Activated T-cell treated with anti-CD3 and anti-CD28 coated beads, Interleukin-2, amount 50 U/mL, for 24 hours (primary cell): ENCODE results near the gene HS3ST3B1.

Experiments used
- DNase-seq: peaks from one replicate; pipeline ENCODE4 v3.0.0-alpha.2; 2020
- H3K27ac Mint-ChIP-seq: 2 replicates; pipeline ENCODE4 v1.8.0; 2020; ENCODE audit warnings: mild to moderate bottlenecking, mixed read lengths
- H3K27me3 Mint-ChIP-seq: 2 replicates; pipeline ENCODE4 v1.8.0; 2020; ENCODE audit warnings: mixed read lengths
- H3K36me3 Mint-ChIP-seq: 2 replicates; pipeline ENCODE4 v1.8.0; 2020; ENCODE audit warnings: low read depth, mixed read lengths
- H3K4me1 Mint-ChIP-seq: 2 replicates; pipeline ENCODE4 v1.8.0; 2020; ENCODE audit warnings: low read depth, mixed read lengths
- H3K4me3 Mint-ChIP-seq: 2 replicates; pipeline ENCODE4 v1.8.0; 2020; ENCODE audit warnings: mild to moderate bottlenecking, moderate library complexity, mixed read lengths
- H3K9me3 Mint-ChIP-seq: 2 replicates; pipeline ENCODE4 v1.8.0; 2020; ENCODE audit warnings: mixed read lengths

The HS3ST3B1 gene

DNA sequence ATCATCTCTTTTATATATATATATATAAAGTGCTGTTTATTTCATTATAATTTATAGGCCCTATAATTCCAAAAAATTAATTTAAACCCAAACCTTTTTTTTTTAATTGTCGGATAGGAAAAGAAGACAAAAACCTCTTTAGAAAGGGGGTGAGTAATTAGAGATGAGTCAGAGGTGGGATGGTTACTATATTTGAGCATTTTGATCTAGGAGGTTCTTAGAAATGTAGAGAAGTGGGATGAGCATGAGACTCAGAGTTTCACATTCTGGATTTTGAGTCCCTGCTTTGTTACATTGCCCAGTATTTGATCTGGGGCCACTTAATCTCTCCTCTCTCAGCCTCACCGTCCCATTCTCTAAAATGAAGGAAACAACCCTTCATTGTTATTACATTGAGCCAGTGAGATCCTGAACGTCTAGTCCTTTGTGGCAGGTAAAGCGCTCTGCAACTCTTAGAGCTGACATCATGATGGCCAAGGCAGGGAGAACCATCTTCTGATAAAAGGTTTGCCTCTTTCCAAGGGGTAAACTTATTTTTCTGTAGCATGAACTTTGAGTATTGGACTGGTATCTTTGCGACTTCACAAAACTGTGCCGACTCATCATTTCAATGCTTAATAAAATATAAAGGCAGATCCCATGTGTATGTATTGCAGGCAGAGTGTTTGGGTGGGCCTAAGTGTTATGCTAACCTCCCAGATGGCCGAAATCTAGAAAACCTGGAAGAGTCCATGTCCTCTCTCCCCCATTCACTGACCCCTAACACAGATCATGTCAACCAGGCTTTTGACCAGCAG lies 21.3 kb downstream of the HS3ST3B1 start:
- H3K4me1 Mint-ChIP-seq, result peaks cover 82% of the 10 kb centered on the region
- H3K36me3 Mint-ChIP-seq, result peaks cover 23% of the 10 kb centered on the region
- no peaks in the 10 kb centered on the region for H3K9me3 Mint-ChIP-seq
- H3K27ac Mint-ChIP-seq, result peak overlapping the region; percentile 81
- H3K4me3 Mint-ChIP-seq, result peak overlapping the region; percentile 19
- no peak for DNase-seq
- H3K27me3 Mint-ChIP-seq, result no peaks in the 10 kb centered on the region

DNA sequence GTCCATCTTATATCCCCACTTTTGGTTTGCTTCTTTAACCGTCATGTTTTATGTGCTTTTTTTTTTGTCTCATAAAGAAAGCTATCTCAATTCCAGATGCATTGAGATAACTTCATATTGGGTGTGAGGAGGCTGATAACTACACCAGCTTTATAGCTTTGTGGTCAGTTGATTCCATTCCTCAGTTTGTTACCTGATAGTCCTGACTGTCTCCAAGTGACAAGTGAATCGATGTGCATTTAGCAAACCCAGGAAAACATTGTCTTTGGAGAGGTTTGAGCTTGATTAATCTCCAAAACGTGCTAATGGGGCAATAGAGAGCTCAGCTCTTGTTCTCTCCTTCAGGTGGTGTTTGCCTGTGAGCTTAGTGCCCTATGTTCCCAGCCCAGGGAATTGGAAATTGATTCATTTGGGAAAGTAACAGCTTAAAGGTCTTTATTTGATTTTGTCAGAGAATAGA lies 22.7 kb downstream of the HS3ST3B1 start:
- Mint-ChIP-seq H3K27me3 (no peaks in the 10 kb centered on the region), H3K36me3 (peaks cover 19% of the 10 kb centered on the region), H3K27ac (no peak overlapping the region), H3K4me3 (no peak overlapping the region), H3K9me3 (peaks cover 2% of the 10 kb centered on the region), H3K4me1 (peaks cover 82% of the 10 kb centered on the region)
- DNase-seq, result no peak

DNA sequence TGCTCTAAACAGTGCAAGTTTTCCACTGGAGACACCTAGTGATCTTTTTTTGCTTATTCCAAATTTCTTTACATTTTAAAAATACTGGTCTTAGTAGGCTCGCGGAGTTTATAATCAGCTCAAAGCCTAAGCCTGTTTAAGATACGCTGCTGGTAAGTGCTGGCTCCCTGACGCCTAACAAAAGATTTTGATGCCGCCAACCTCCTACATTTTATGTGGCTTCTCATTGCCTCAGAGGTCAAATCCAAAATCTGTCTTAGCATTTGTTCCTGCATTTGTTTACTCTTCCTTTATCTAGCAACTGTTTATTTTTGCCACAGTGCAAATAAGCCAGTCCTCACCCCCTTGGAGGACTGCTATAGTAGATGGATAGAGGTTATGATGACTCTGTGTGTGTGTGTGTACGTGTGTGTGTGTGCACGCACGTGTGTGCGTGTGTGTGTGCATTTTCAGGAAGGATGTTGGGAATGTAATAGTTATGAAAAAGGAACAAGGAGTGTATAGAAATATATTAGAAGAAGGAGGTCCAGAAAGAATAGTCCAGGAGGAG lies 24.8 kb downstream of the HS3ST3B1 start:
- Mint-ChIP-seq H3K4me3 (no peak overlapping the region), H3K9me3 (peaks cover 2% of the 10 kb centered on the region), H3K36me3 (peaks cover 19% of the 10 kb centered on the region), H3K4me1 (peaks cover 82% of the 10 kb centered on the region), H3K27me3 (no peaks in the 10 kb centered on the region), H3K27ac (no peak overlapping the region)
- DNase-seq, result no peak

DNA sequence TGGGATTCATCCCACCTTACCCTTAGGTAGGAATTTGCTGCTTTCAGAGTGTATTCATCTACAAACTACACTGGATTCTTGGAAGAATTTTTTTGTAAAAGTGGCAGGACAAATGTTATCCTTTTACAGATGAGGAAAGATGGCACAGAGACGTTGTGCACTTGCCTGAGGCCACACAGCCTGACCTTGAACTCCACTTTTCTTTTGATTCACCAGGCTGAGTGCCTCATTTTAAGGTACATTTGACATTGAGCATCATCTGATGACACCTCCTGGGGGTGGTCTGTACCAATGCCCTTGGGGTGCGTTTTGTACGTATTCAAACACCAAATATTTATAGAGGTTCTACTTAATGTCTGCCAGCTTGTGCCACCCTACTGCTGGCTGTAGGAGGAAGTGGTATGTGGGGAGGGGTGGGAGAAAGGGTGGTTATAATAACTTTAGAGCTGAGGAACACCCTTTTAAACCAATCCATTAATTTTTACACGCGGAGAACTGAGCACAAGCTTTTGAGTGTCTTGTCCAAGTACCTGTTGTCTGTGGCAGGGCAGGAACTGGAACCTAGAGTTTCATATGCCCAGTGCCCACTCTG lies 29.1 kb downstream of the HS3ST3B1 start:
- Mint-ChIP-seq H3K36me3 (peaks cover 14% of the 10 kb centered on the region), H3K4me3 (no peak overlapping the region), H3K4me1 (peaks cover 87% of the 10 kb centered on the region), H3K27ac (peak overlapping the region; percentile 64), H3K27me3 (no peaks in the 10 kb centered on the region), H3K9me3 (peaks cover 2% of the 10 kb centered on the region)
- no peak for DNase-seq

DNA sequence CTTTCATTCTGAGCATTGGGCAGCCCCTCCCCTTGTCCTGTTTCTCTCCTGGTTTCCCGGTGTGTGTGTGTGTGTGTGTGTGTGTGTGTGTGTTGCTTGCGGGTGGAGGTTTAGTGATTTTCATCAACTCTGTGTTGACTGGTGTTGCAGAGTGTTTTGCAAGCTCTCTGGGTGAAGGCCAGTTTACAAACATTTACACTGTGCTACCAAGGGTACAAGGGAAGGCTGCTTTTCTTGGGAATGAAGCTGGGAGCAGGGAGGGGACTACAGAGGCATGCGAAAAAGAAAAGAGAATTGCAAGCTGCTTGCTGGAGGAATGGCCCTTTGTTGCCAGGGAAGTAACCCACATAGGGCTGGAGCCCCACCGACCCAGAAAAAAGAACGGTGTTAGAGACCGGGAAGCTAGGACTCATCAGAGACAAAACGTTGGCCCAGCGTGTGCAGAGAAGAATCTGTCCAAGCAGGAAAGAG lies 29.6 kb downstream of the HS3ST3B1 start:
- Mint-ChIP-seq H3K9me3 (peaks cover 2% of the 10 kb centered on the region), H3K27me3 (no peaks in the 10 kb centered on the region), H3K36me3 (peaks cover 15% of the 10 kb centered on the region), H3K27ac (peak overlapping the region; percentile 64), H3K4me3 (no peak overlapping the region), H3K4me1 (peaks cover 87% of the 10 kb centered on the region)
- DNase-seq, result no peak

DNA sequence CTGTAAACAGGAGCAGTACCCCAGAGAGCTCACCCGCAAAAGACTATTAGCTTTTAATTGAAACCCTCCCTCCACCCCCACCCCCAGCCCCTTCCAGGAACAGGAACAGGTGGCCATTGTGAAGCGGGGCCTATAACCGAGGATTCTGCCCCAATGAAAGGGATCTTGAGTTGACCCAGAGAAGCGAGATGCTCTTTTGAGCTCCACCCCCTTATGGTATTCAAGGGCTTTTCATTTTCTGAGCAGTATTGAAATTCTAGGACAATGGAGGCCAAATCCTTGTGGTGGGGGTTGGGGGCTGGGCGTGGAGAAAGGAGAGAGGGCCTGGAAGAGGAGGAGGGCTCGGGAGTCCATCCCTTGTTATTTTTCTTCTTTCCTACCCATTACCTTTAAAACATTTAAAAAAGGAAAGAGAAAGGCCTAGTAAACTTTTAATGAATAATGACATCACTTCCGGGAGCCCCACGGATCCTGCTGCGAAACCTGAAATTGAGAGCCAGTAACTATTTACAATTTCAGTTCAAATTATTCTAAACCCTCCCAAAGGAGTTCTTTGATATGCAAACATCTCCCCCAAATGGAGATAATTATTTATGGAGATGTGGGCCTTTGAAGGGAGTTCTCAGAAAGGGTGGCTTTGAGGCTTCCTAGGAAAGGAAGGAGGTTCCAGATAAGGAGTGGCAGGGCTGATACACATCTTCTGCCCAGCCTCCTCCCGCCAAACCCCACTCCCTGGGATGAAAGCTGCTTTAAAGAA lies 30.5 kb downstream of the HS3ST3B1 start:
- DNase-seq, result no peak
- Mint-ChIP-seq H3K27me3 (no peaks in the 10 kb centered on the region), H3K4me1 (peaks cover 90% of the 10 kb centered on the region), H3K9me3 (peaks cover 2% of the 10 kb centered on the region), H3K36me3 (peaks cover 12% of the 10 kb centered on the region), H3K27ac (peak overlapping the region; percentile 59), H3K4me3 (no peak overlapping the region)

DNA sequence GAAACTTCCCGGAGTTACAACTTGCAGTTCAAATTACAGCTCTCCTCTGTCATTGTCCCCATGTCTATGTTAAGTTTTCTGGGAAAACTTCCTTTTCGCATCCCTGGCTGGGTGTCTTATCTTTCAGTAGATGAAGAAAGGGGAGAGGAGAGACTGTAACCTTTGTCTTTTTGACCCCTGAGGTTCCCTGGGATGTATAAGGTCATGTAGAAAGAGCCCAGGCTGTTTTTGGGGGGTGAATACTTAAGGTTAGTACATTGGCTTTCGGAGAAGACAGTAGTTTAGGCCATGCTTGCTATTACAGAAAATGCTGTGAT lies 31.1 kb downstream of the HS3ST3B1 start:
- no peaks in the 10 kb centered on the region for H3K27me3 Mint-ChIP-seq
- H3K27ac Mint-ChIP-seq, result peak overlapping the region; percentile 19
- peaks cover 93% of the 10 kb centered on the region for H3K4me1 Mint-ChIP-seq

DNA sequence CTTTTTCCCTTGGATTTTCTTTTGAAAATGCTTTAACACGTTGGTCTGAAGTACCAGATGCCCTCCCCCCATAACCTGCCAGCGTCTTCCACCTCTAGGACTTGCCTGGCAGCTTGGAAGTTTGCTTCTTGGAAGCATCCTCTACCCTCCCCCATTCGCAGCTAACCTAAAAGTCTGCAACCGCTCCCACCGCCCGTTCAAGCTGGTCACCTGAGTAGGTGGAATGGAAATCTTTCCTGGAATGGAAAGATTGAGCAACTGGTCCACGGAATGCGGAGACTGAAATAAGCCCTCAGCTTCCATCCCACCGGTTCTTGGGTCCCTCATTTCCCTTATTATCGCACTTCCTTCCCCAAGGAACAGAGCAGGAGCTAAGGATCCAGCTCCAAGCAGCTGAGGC lies 31.4 kb downstream of the HS3ST3B1 start:
- Mint-ChIP-seq H3K27me3 (no peaks in the 10 kb centered on the region), H3K4me1 (peaks cover 92% of the 10 kb centered on the region), H3K9me3 (peaks cover 2% of the 10 kb centered on the region), H3K36me3 (peaks cover 7% of the 10 kb centered on the region), H3K27ac (peak overlapping the region; percentile 19), H3K4me3 (no peak overlapping the region)
- DNase-seq, result no peak

More for the DNA sequence above, 31.1 kb downstream of the HS3ST3B1 start:
- no peak for DNase-seq
- H3K4me3 Mint-ChIP-seq, result no peak overlapping the region
- H3K9me3 Mint-ChIP-seq, result peaks cover 2% of the 10 kb centered on the region
- H3K36me3 Mint-ChIP-seq, result peaks cover 10% of the 10 kb centered on the region

DNA sequence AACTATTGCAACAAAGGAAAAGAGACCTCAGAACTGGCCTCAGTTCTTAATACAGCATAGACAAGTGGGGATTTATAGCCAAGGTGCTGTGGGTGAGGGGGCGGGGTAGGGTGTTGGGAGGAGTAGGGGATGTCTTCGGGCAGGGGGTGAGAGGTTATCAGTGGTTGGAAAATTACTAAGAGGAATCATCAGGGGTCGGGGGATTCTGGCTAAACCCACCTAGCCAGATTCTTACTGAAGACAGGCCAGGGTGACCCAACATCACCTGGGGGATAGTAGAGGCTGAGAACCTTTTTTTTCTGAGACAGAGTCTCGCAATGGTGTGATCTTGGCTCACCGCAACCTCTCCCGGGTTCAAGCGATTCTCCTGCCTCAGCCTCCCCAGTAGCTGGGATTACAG lies 32.6 kb downstream of the HS3ST3B1 start:
- DNase-seq, result no peak
- Mint-ChIP-seq H3K27ac (no peak overlapping the region), H3K9me3 (no peaks in the 10 kb centered on the region), H3K4me3 (no peak overlapping the region), H3K27me3 (no peaks in the 10 kb centered on the region), H3K36me3 (peaks cover 7% of the 10 kb centered on the region), H3K4me1 (peaks cover 91% of the 10 kb centered on the region)

DNA sequence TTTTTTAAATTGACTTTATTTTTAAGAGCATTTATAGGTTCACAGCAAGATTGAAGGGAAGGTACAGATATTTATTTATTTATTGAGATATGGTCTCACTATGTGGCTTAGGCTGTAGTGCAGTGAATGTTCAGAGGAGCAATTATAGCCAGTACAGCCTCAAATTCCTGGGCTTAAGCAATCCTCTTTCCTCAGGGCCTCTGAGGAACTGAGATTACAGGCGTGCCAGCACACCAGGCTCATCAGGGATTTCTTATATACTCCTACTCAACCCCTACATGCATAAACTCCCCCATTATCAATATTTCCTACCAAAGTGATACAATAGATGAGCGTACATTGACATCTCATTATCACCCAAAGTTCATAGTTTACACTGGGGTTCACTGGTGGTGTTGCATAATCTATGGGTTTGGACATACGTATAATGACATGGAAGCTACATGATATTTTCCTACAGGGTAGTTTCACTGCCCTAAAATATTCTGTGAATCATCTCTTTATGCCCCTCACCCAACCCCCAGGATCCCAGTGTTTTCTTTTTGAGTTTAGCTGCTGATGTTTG lies 33.5 kb downstream of the HS3ST3B1 start:
- Mint-ChIP-seq H3K4me3 (no peak overlapping the region), H3K36me3 (peaks cover 14% of the 10 kb centered on the region), H3K27me3 (no peaks in the 10 kb centered on the region), H3K27ac (peak overlapping the region; percentile 74), H3K4me1 (peaks cover 91% of the 10 kb centered on the region), H3K9me3 (no peaks in the 10 kb centered on the region)
- DNase-seq, result no peak

DNA sequence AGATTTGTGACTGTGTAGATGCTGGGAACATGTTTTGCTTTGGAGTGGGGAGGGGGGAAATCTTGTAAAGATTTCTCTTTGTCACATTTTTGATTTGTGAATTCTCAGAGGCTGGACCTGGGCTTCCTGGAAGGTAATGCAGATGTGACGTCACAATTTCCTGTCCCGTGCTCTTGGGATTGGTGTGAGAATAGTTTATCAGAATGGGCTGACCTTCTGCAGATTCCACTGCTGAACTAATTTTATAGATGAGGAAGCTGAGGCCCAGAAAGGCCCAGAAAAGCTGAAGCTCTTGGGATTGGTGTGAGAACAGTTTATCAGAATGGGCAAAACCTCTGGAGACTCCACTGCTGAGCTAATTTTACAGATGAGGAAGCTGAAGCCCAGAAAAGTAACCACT lies 34.0 kb downstream of the HS3ST3B1 start:
- Mint-ChIP-seq H3K9me3 (no peaks in the 10 kb centered on the region), H3K27ac (peak overlapping the region; percentile 74), H3K27me3 (no peaks in the 10 kb centered on the region), H3K4me3 (no peak overlapping the region), H3K36me3 (peaks cover 14% of the 10 kb centered on the region), H3K4me1 (peaks cover 91% of the 10 kb centered on the region)
- DNase-seq, result no peak

DNA sequence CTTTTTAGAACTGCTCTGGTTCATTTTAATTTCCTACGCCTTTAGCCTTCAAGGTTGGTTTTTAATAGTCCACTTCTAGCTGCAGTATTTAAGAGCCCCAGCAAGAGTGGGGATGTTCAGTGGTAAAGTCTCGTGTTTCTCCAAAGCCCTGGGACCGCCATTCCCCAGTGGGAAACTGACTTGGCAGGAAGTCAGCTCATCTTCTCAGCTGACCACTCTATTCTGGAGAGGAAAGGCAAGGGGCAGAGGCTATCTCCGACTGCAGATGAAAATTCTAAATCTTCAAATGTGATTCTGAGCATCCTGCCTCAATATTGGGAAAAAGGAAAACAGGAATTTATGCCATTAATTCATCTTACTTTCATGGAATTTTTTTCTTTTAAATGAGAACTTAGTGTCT lies 35.5 kb downstream of the HS3ST3B1 start:
- Mint-ChIP-seq H3K4me3 (no peak overlapping the region), H3K27me3 (no peaks in the 10 kb centered on the region), H3K4me1 (peaks cover 92% of the 10 kb centered on the region), H3K36me3 (peaks cover 14% of the 10 kb centered on the region), H3K9me3 (no peaks in the 10 kb centered on the region), H3K27ac (peak overlapping the region; percentile 90)
- DNase-seq, result no peak

DNA sequence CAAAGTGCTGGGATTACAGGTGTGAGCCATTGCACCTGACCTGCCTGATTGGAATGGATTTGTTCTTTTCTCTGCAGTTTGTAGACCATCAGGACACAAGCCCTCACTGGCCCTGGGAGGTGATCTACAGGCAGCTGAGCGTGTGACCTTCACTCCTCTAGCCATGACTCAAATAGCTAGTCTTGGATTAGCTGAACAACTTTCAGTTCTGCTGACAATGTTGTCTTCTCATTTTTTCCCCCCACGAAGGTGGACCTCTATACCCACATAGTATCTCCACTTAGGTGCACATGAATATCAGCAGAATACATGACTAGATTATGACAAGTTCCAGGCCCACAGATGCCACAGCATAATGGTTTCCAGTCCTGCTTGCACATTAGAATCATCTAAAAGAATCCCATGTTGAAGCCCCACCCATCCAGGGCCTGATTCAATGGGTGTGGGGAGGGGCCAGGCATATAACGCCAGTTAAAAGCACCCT lies 36.8 kb downstream of the HS3ST3B1 start:
- no peaks in the 10 kb centered on the region for H3K27me3 Mint-ChIP-seq
- H3K4me3 Mint-ChIP-seq, result peak overlapping the region; percentile 48
- H3K4me1 Mint-ChIP-seq, result peaks cover 83% of the 10 kb centered on the region
- H3K27ac Mint-ChIP-seq, result peak overlapping the region; percentile 90
- peak; percentile 63 for DNase-seq
- H3K9me3 Mint-ChIP-seq, result no peaks in the 10 kb centered on the region
- H3K36me3 Mint-ChIP-seq, result peaks cover 14% of the 10 kb centered on the region
